ENCODE measurements around the gene PDCL3.

Gene PDCL3

GRCh38 chr2:100562613-100563406 lies at the start of gene PDCL3:
Gene PDCL3, plus strand, starts transcription at chr2:100562993. Its CDS starts 75 bp downstream, at chr2:100563068.
- H3K4me3 ChIP-seq (ENCODE audit: low read depth, low read length): peak within 1 kb of the TSS; percentile 95
- TF ChIP-seq CTCF (IDR thresholded peaks at IDR 0.05; ENCODE audit: low read depth, low read length, missing control alignments): peak; percentile 22
- DNase-seq (ENCODE audit: low read depth): peak; percentile 98
- in situ Hi-C loops (cut with HindIII; ENCODE audit: low sequenced_read_pairs): no loop called here

- in situ Hi-C loops (cut with HindIII; ENCODE audit: low sequenced_read_pairs): no loop called here
- TF ChIP-seq CTCF (IDR thresholded peaks at IDR 0.05; ENCODE audit: low read depth, low read length, missing control alignments): no peak
- no peak for DNase-seq (ENCODE audit: low read depth)
- H3K4me3 ChIP-seq (ENCODE audit: low read depth, low read length): no peak overlapping the region
Observed at GRCh38 chr2:100513650-100514049, 49.1 kb upstream of the PDCL3 start.

DNA sequence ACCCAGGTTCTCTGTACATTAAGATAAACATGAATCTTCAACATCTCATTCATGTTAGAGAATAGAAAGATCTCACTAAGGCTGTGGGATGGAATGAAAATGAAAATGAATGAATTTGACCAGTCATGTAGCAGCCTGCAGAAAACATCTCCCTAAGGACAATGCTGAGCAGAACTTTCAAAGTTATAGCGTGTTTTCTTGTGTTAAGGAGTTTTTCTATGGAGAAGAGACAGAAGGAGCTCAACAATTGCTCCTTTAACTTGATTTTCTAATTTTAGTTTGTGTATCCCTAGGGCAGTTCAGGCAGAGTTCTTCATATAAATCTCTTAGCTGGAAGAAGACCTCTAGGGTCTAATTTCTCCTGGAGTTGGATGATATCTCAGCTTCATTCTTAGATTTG lies 45.2 kb upstream of the PDCL3 start:
- no peak overlapping the region for H3K4me3 ChIP-seq (ENCODE audit: low read depth, low read length)
- no peak for TF ChIP-seq CTCF (IDR thresholded peaks at IDR 0.05; ENCODE audit: low read depth, low read length, missing control alignments)
- in situ Hi-C loops (cut with HindIII; ENCODE audit: low sequenced_read_pairs): no loop called here
- no peak for DNase-seq (ENCODE audit: low read depth)

- TF ChIP-seq CTCF (IDR thresholded peaks at IDR 0.05; ENCODE audit: low read depth, low read length, missing control alignments): no peak
- H3K4me3 ChIP-seq (ENCODE audit: low read depth, low read length): no peak overlapping the region
- no peak for DNase-seq (ENCODE audit: low read depth)
- in situ Hi-C loops (cut with HindIII; ENCODE audit: low sequenced_read_pairs): no loop called here
Observed at GRCh38 chr2:100518801-100519200, 44.0 kb upstream of the PDCL3 start.

- H3K4me3 ChIP-seq (ENCODE audit: low read depth, low read length): no peak overlapping the region
- no peak for DNase-seq (ENCODE audit: low read depth)
- in situ Hi-C loops (cut with HindIII; ENCODE audit: low sequenced_read_pairs): no loop called here
Observed at GRCh38 chr2:100520224-100520623, 42.6 kb upstream of the PDCL3 start.

DNA sequence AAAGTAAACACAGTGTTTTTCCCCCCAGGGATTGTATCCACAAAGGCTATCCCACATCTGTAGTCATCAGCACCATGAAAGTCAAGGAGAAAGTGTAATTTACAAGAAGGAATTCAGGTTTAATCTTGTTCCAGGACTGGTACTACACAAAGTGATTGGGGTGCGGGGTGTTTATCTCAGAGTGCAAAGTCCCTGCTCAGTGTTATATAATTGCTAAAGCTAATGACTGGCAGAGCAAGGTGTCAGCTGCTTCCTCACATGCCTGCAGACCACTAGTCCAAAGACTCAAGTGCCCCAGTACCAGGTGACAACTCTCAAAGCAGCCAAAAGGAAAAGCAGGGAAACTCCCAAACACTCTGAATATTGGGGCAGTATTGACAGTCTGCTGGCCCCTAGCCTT lies 40.4 kb upstream of the PDCL3 start:
- no peak overlapping the region for H3K4me3 ChIP-seq (ENCODE audit: low read depth, low read length)
- TF ChIP-seq CTCF (IDR thresholded peaks at IDR 0.05; ENCODE audit: low read depth, low read length, missing control alignments): no peak
- no peak for DNase-seq (ENCODE audit: low read depth)
- in situ Hi-C loops (cut with HindIII; ENCODE audit: low sequenced_read_pairs): no loop called here

More at GRCh38 chr2:100520224-100520623, 42.6 kb upstream of the PDCL3 start:
- no peak for TF ChIP-seq CTCF (IDR thresholded peaks at IDR 0.05; ENCODE audit: low read depth, low read length, missing control alignments)
